Heart left ventricle (tissue), 13 donors: Measurements from ENCODE around the gene MINK1.

Experiments
- POLR2A ChIP-seq, 2 donors: fragments of 450-650 bp; IDR thresholded peaks; one replicate each; pipeline ENCODE4 v1.6.1; 2017; ENCODE audit warnings: antibody characterized with exemption in 2 of 2, mild to moderate bottlenecking in 2 of 2, moderate library complexity in 2 of 2
- TF ChIP-seq, protein P1 (sequence below), 12 donors: fragments of 200-600 bp; sonication (generic) in 4 of 12; IDR thresholded peaks; one replicate each; pipeline versions ENCODE4 v1.5.0 to v1.8.0; 2018 to 2022; ENCODE audit warnings: antibody characterized with exemption in 12 of 12, mild to moderate bottlenecking in 5 of 12
- donor health status: ischemic (EF 13 %, LVEDD 7.1; RV severe dilation, severe dysfunction).
- donor health status: DM: no; HTN: yes; CAD: no.
- donor health status: DM: no; HTN: no; CAD: no.
- donor health status: ischemic (EF 25% LVEDD 6.9; RV normal size, moderate dysfunction).
- donor health status: ischemic (EF 25% LVEDD 5.7; RV mildly dilated, moderate dysfunction).
- donor health status: ischemic (EF 35%, LVEDD 5.7; RV mildly dilated, moderate dysfunction).
- donor health status: nonischemic (EF 11% LVEDD 7.7; RV severe dilation, severe dysfunction).
- donor health status: DM: yes; HTN: yes; CAD: no.
- donor health status: PGD.
- donor health status: ischemic (EF 29% LVEDD 5.4; RV normal size, mild dysfunction).
- donor health status: nonischemic (EF 23%, LVEDD 6.1; RV moderate dilation, normal function).

DNA sequence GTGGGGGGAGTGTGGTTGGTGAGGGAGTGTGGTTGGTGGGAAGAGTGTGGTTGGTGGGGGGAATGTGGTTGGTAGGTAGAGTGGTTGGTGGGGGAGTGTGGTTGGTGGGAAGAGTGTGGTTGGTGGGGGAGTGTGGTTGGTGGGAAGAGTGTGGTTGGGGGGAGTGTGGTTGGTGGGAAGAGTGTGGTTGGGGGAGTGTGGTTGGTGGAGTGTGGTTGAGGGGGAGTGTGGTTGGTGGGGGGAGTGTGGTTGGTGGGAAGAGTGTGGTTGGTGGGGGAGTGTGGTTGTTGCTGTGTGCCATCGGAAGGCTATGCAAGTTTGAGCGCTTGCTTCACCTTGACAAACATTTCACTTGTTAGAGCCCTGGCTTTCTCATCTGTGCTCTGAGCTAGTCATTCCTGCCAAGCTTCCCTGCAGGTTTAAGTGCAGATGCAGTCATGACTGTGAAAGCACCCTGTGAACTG lies 20.1 kb downstream of the MINK1 start:
- TF ChIP-seq, protein P1, sequence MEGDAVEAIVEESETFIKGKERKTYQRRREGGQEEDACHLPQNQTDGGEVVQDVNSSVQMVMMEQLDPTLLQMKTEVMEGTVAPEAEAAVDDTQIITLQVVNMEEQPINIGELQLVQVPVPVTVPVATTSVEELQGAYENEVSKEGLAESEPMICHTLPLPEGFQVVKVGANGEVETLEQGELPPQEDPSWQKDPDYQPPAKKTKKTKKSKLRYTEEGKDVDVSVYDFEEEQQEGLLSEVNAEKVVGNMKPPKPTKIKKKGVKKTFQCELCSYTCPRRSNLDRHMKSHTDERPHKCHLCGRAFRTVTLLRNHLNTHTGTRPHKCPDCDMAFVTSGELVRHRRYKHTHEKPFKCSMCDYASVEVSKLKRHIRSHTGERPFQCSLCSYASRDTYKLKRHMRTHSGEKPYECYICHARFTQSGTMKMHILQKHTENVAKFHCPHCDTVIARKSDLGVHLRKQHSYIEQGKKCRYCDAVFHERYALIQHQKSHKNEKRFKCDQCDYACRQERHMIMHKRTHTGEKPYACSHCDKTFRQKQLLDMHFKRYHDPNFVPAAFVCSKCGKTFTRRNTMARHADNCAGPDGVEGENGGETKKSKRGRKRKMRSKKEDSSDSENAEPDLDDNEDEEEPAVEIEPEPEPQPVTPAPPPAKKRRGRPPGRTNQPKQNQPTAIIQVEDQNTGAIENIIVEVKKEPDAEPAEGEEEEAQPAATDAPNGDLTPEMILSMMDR (IDR thresholded peaks at IDR 0.05): no peak
- no peak for TF ChIP-seq POLR2A (IDR thresholded peaks at IDR 0.05)
